Activated CD4-positive, alpha-beta memory T cell treated with anti-CD3 and anti-CD28 coated beads for 36 hours (primary cell): ENCODE data around the gene NRG3. TPM values are rescaled to one million over a fixed set of nuclear protein-coding genes. Genes with fewer than 3 reads are reported as not detected.

ENCODE experiments used
- CTCF ChIA-PET: fragments of 350-600 bp; sonication (Branson Sonifier 250); formaldehyde crosslinking; loops from one replicate; lab custom pipeline; 2021; ENCODE audit warnings: antibody characterized with exemption, inconsistent platforms; lab: Charles Lee
- POLR2A ChIA-PET: fragments of 350-600 bp; sonication (Branson Sonifier 250); formaldehyde crosslinking; loops from one replicate; lab custom pipeline; 2021; ENCODE audit warnings: antibody characterized with exemption; lab: Charles Lee
- DNase-seq: peaks from one replicate; pipeline ENCODE4 v3.0.0-alpha.2; 2020
- H3K27ac Mint-ChIP-seq: one replicate; pipeline ENCODE4 v1.8.0; 2021; ENCODE audit warnings: mixed read lengths
- H3K27me3 Mint-ChIP-seq: one replicate; pipeline ENCODE4 v1.8.0; 2021; ENCODE audit warnings: mixed read lengths
- H3K36me3 Mint-ChIP-seq: one replicate; pipeline ENCODE4 v1.8.0; 2021; ENCODE audit warnings: mixed read lengths
- H3K4me1 Mint-ChIP-seq: one replicate; pipeline ENCODE4 v1.8.0; 2021; ENCODE audit warnings: low read depth, mixed read lengths
- H3K4me3 Mint-ChIP-seq: one replicate; pipeline ENCODE4 v1.8.0; 2021; ENCODE audit warnings: mild to moderate bottlenecking, mixed read lengths
- H3K9me3 Mint-ChIP-seq: one replicate; pipeline ENCODE4 v1.8.0; 2021; ENCODE audit warnings: mixed read lengths
- intact Hi-C: fragments of 100-400 bp; cut with micrococcal nuclease; formaldehyde crosslinking; loops from one replicate; pipeline ENCODE4 v1.15.1; 2023
- total RNA-seq, 2 experiments: library from RNA; stranded (reverse); gene quantifications; one replicate each; pipeline ENCODE4 v1.2.3, GENCODE V29; 2021

Gene NRG3
- total RNA-seq, 2 experiments from 2014 or later: not detected

- no peak overlapping the region for H3K4me3 Mint-ChIP-seq
- DNase-seq: no peak
- intact Hi-C loops: no loop called here
- H3K27me3 Mint-ChIP-seq: no peaks in the 10 kb centered on the region
- no peaks in the 10 kb centered on the region for H3K36me3 Mint-ChIP-seq
- POLR2A ChIA-PET: no interaction called here
- no peaks in the 10 kb centered on the region for H3K4me1 Mint-ChIP-seq
- no peaks in the 10 kb centered on the region for H3K9me3 Mint-ChIP-seq
- CTCF ChIA-PET: no interaction called here
- H3K27ac Mint-ChIP-seq: no peak overlapping the region
These were observed 940.7 kb downstream of the NRG3 start for GRCh38 chr10:82815680-82816079.

- intact Hi-C loops: no loop called here
These were observed 942.9 kb downstream of the NRG3 start for GRCh38 chr10:82817676-82818422.

GRCh38 chr10:82821043-82821442 lies 946.0 kb downstream of the NRG3 start:
- Mint-ChIP-seq H3K4me1 (no peaks in the 10 kb centered on the region), H3K36me3 (no peaks in the 10 kb centered on the region), H3K9me3 (no peaks in the 10 kb centered on the region), H3K4me3 (no peak overlapping the region), H3K27me3 (no peaks in the 10 kb centered on the region), H3K27ac (no peak overlapping the region)
- ChIA-PET CTCF (no interaction called here), POLR2A (no interaction called here)
- DNase-seq: no peak
- intact Hi-C loops: no loop called here

More at GRCh38 chr10:82817676-82818422, 942.9 kb downstream of the NRG3 start:
- ChIA-PET CTCF (no interaction called here), POLR2A (no interaction called here)
- no peaks in the 10 kb centered on the region for H3K36me3 Mint-ChIP-seq
- H3K27ac Mint-ChIP-seq: no peak overlapping the region
- H3K4me1 Mint-ChIP-seq: no peaks in the 10 kb centered on the region
- no peak for DNase-seq
- no peak overlapping the region for H3K4me3 Mint-ChIP-seq
- no peaks in the 10 kb centered on the region for H3K27me3 Mint-ChIP-seq
- no peaks in the 10 kb centered on the region for H3K9me3 Mint-ChIP-seq

- H3K27ac Mint-ChIP-seq: no peak overlapping the region
- H3K4me3 Mint-ChIP-seq: no peak overlapping the region
- H3K36me3 Mint-ChIP-seq: no peaks in the 10 kb centered on the region
- DNase-seq: no peak
- ChIA-PET POLR2A (no interaction called here), CTCF (no interaction called here)
- H3K4me1 Mint-ChIP-seq: no peaks in the 10 kb centered on the region
- intact Hi-C loops: no loop called here
- H3K27me3 Mint-ChIP-seq: no peaks in the 10 kb centered on the region
- no peaks in the 10 kb centered on the region for H3K9me3 Mint-ChIP-seq
These were observed 951.1 kb downstream of the NRG3 start for GRCh38 chr10:82826132-82826531.

GRCh38 chr10:82827901-82828300 lies 952.9 kb downstream of the NRG3 start:
- H3K4me3 Mint-ChIP-seq: no peak overlapping the region
- ChIA-PET POLR2A (no interaction called here), CTCF (no interaction called here)
- intact Hi-C loops: no loop called here
- H3K27me3 Mint-ChIP-seq: no peaks in the 10 kb centered on the region
- no peak overlapping the region for H3K27ac Mint-ChIP-seq
- H3K36me3 Mint-ChIP-seq: no peaks in the 10 kb centered on the region
- H3K9me3 Mint-ChIP-seq: peaks cover 2% of the 10 kb centered on the region
- DNase-seq: no peak
- no peaks in the 10 kb centered on the region for H3K4me1 Mint-ChIP-seq

GRCh38 chr10:82847242-82847641 lies 972.2 kb downstream of the NRG3 start:
- DNase-seq: no peak
- no peak overlapping the region for H3K27ac Mint-ChIP-seq
- no peaks in the 10 kb centered on the region for H3K27me3 Mint-ChIP-seq
- ChIA-PET POLR2A (no interaction called here), CTCF (no interaction called here)
- intact Hi-C loops: no loop called here
- H3K4me1 Mint-ChIP-seq: no peaks in the 10 kb centered on the region
- peaks cover 14% of the 10 kb centered on the region for H3K9me3 Mint-ChIP-seq
- H3K4me3 Mint-ChIP-seq: no peak overlapping the region
- H3K36me3 Mint-ChIP-seq: no peaks in the 10 kb centered on the region

- CTCF ChIA-PET: no interaction called here
- DNase-seq: no peak
- Mint-ChIP-seq H3K4me3 (no peak overlapping the region), H3K9me3 (peaks cover 19% of the 10 kb centered on the region), H3K36me3 (no peaks in the 10 kb centered on the region), H3K27me3 (no peaks in the 10 kb centered on the region), H3K27ac (no peak overlapping the region), H3K4me1 (no peaks in the 10 kb centered on the region)
- intact Hi-C loops: no loop called here
- POLR2A ChIA-PET: no interaction called here
These were observed 975.2 kb downstream of the NRG3 start for GRCh38 chr10:82850191-82850590.

GRCh38 chr10:82856957-82857613 lies 982.1 kb downstream of the NRG3 start:
- H3K4me3 Mint-ChIP-seq: no peak overlapping the region
- H3K36me3 Mint-ChIP-seq: no peaks in the 10 kb centered on the region
- POLR2A ChIA-PET: no interaction called here
- no peak for DNase-seq
- CTCF ChIA-PET: no interaction called here
- H3K9me3 Mint-ChIP-seq: peaks cover 10% of the 10 kb centered on the region
- intact Hi-C loops: no loop called here
- H3K27ac Mint-ChIP-seq: no peak overlapping the region
- H3K27me3 Mint-ChIP-seq: no peaks in the 10 kb centered on the region
- H3K4me1 Mint-ChIP-seq: no peaks in the 10 kb centered on the region

- no peak overlapping the region for H3K4me3 Mint-ChIP-seq
These were observed 986.9 kb downstream of the NRG3 start for GRCh38 chr10:82861889-82862288.

GRCh38 chr10:82865366-82865765 lies 990.4 kb downstream of the NRG3 start:
- Mint-ChIP-seq H3K27me3 (no peaks in the 10 kb centered on the region), H3K9me3 (peaks cover 7% of the 10 kb centered on the region), H3K36me3 (no peaks in the 10 kb centered on the region), H3K4me3 (no peak overlapping the region), H3K4me1 (no peaks in the 10 kb centered on the region), H3K27ac (no peak overlapping the region)
- POLR2A ChIA-PET: no interaction called here
- DNase-seq: no peak
- intact Hi-C loops: no loop called here
- CTCF ChIA-PET: no interaction called here

More at GRCh38 chr10:82861889-82862288, 986.9 kb downstream of the NRG3 start:
- H3K36me3 Mint-ChIP-seq: no peaks in the 10 kb centered on the region
- no peak overlapping the region for H3K27ac Mint-ChIP-seq
- ChIA-PET CTCF (no interaction called here), POLR2A (no interaction called here)
- peaks cover 8% of the 10 kb centered on the region for H3K9me3 Mint-ChIP-seq
- H3K4me1 Mint-ChIP-seq: no peaks in the 10 kb centered on the region
- intact Hi-C loops: no loop called here
- no peak for DNase-seq
- H3K27me3 Mint-ChIP-seq: no peaks in the 10 kb centered on the region

GRCh38 chr10:82866424-82867020 lies 991.5 kb downstream of the NRG3 start:
- no peaks in the 10 kb centered on the region for H3K36me3 Mint-ChIP-seq
- H3K4me3 Mint-ChIP-seq: no peak overlapping the region
- no peak overlapping the region for H3K27ac Mint-ChIP-seq
- CTCF ChIA-PET: no interaction called here
- no peaks in the 10 kb centered on the region for H3K4me1 Mint-ChIP-seq
- POLR2A ChIA-PET: no interaction called here
- no peaks in the 10 kb centered on the region for H3K27me3 Mint-ChIP-seq
- H3K9me3 Mint-ChIP-seq: peaks cover 7% of the 10 kb centered on the region
- intact Hi-C loops: no loop called here
- no peak for DNase-seq

GRCh38 chr10:82867056-82867455 lies 992.1 kb downstream of the NRG3 start:
- no peaks in the 10 kb centered on the region for H3K4me1 Mint-ChIP-seq
- H3K9me3 Mint-ChIP-seq: peaks cover 7% of the 10 kb centered on the region
- H3K27me3 Mint-ChIP-seq: no peaks in the 10 kb centered on the region
- no peaks in the 10 kb centered on the region for H3K36me3 Mint-ChIP-seq
- CTCF ChIA-PET: no interaction called here
- H3K4me3 Mint-ChIP-seq: no peak overlapping the region
- no peak for DNase-seq
- intact Hi-C loops: no loop called here
- POLR2A ChIA-PET: no interaction called here
- H3K27ac Mint-ChIP-seq: no peak overlapping the region
